GM13976 (cell line): ENCODE measurements around the gene HSPA4.
"Not testable (repeated sequence)": the region's sequence is repeated elsewhere in the genome, so short reads cannot be mapped to it uniquely, and the experiment has no call there.

ENCODE experiments used
- DNase-seq: peaks from one replicate; pipeline ENCODE4 v3.0.0; 2012; ENCODE audit warnings: low spot score
- in situ Hi-C: fragments of 300-500 bp; cut with MboI; formaldehyde crosslinking; loops from one replicate; pipeline ENCODE4 v1.12.0; 2022; ENCODE audit warnings: low sequenced_read_pairs, mixed read lengths, inconsistent platforms; ENCODE audit not compliant: unreplicated experiment
- TF ChIP-seq, protein P1 (sequence below): IDR thresholded peaks from 2 replicates; pipeline ENCODE4 v1.5.1; 2012; ENCODE audit warnings: borderline replicate concordance, mild to moderate bottlenecking; ENCODE audit not compliant: insufficient read depth; ENCODE audit errors: extremely low read depth, missing control alignments, control extremely low read depth

The HSPA4 gene

DNA sequence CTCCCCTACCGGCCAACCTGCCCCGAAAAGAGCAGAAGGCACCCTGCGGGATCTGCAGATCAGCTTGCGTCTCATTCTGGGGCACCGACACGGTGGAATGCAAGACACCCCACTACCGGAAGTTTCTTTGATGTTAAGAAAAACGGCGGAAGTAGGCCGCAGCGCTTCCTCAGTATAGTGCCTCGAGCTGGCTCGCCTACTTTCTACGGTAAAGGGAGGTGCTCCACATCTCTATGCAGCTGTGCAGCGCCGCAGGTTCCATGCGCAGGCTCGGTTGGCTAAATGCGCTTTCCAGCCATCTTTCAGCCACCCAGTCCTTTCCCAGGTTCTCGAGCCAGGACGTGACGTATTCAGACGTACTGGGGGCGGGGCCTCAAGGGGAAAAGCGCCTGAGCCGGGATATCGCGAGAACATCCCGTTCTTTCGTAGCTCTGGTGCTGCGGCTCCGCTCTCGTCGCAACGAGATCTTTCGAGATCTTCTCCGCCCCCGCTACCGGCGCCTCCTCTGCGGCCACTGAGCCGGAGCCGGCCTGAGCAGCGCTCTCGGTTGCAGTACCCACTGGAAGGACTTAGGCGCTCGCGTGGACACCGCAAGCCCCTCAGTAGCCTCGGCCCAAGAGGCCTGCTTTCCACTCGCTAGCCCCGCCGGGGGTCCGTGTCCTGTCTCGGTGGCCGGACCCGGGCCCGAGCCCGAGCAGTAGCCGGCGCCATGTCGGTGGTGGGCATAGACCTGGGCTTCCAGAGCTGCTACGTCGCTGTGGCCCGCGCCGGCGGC lies at the start of gene HSPA4:
Gene HSPA4 (plus strand): TSS at position 472 of the 775 bp plus-strand sequence. CDS start 238 bp downstream, at position 710.
- TF ChIP-seq, protein P1, sequence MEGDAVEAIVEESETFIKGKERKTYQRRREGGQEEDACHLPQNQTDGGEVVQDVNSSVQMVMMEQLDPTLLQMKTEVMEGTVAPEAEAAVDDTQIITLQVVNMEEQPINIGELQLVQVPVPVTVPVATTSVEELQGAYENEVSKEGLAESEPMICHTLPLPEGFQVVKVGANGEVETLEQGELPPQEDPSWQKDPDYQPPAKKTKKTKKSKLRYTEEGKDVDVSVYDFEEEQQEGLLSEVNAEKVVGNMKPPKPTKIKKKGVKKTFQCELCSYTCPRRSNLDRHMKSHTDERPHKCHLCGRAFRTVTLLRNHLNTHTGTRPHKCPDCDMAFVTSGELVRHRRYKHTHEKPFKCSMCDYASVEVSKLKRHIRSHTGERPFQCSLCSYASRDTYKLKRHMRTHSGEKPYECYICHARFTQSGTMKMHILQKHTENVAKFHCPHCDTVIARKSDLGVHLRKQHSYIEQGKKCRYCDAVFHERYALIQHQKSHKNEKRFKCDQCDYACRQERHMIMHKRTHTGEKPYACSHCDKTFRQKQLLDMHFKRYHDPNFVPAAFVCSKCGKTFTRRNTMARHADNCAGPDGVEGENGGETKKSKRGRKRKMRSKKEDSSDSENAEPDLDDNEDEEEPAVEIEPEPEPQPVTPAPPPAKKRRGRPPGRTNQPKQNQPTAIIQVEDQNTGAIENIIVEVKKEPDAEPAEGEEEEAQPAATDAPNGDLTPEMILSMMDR: no peak
- in situ Hi-C loops: no loop called here
- peak; percentile 99 for DNase-seq

DNA sequence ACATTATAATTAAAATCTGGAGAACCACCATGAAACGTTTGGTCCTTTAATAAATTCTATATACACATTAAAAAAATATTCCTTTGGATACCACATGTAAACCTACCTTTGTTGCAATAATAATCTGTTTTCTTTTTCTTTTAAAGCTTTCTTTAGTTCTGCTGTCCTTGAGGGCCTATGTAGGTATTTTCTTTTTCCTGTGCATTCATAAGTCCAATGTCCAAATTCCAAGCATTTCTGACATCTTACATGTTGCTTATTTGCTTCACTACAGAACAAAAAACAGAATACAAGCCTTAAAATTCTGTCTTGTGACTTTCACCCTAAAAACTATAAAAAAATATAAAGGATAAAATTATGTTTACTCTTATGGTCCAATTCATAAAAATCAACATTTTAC lies 45.2 kb upstream of the HSPA4 start:
- TF ChIP-seq, protein P1: no peak
- no peak for DNase-seq
- in situ Hi-C loops: no loop called here

DNA sequence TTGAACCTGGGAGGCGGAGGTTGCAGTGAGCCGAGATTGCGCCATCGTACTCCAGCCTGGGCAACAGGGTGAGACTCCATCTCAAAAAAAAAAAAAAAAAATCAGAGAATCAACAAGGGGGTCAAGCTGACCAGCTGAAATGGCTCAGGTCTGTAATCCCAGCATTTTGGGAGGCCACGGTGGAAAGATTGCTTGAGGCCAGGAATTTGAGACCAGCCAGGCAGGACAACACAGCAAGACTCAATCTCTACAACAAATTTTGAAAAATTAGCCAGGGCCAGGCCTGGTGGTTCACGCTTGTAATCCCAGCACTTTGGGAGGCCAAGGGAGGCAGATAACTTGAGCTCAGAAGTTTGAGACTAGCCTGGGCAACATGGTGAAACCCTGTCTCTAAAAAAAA lies 43.4 kb upstream of the HSPA4 start:
- DNase-seq, in situ Hi-C loops: not testable (repeated sequence)

DNA sequence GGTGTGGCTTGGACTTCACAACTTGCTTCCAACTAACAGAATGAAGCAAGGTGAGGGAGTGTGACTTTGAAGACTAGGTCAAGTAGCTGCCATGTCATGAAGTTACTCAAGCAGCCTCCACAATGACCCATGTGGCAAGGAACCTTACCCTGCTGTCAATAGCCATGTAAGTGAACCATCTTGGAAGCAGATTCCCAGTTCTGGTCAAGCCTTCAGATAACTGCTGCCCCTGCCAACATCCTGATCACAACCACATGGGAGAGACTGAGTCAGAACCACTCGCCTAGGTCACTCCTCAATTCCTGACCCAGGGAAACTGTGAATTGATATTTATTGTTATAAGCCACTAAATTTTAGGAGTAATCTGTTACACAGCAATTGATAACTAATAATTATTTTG lies 36.3 kb upstream of the HSPA4 start:
- in situ Hi-C loops: no loop called here
- TF ChIP-seq, protein P1: no peak
- no peak for DNase-seq

DNA sequence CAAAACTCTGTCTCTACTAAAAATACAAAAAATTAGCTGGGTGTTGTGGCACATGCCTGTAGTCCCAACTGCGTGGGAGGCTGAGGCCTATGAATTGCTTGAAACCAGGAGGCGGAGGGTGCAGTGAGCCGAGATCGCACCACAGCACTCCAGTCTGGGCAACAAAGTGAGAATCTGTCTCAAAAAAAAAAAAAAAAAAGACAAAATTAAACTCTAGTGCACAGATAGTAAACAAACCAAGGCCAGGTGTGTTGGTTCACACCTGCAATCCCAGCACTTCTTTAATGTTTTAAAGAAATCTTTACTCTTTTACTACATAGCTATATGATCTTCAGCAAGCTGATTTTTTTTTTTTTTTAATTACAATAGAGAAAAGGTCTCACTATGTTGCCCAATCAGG lies 33.8 kb upstream of the HSPA4 start:
- in situ Hi-C loops: no loop called here
- TF ChIP-seq, protein P1: no peak

DNA sequence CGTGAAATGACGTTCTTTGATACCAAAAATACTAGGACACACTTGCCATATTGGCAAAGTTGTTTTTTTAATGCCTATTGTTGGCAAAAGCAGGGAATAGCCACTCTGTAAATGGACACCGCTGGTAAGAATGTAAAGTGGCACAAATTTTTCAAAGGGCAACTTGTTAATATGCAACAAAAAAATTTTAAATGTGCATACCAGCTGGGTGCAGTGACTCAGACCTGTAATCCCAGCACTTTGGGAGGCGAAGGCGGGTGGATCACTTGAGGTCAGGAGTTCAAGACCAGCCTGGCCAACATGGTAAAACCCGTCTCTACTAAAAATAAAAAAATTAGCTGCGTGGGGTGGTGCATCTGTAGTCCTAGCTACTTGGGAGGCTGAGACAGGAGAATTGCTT lies 32.3 kb upstream of the HSPA4 start:
- in situ Hi-C loops, DNase-seq: not testable (repeated sequence)

More for the DNA sequence above, 33.8 kb upstream of the HSPA4 start:
- no peak for DNase-seq

DNA sequence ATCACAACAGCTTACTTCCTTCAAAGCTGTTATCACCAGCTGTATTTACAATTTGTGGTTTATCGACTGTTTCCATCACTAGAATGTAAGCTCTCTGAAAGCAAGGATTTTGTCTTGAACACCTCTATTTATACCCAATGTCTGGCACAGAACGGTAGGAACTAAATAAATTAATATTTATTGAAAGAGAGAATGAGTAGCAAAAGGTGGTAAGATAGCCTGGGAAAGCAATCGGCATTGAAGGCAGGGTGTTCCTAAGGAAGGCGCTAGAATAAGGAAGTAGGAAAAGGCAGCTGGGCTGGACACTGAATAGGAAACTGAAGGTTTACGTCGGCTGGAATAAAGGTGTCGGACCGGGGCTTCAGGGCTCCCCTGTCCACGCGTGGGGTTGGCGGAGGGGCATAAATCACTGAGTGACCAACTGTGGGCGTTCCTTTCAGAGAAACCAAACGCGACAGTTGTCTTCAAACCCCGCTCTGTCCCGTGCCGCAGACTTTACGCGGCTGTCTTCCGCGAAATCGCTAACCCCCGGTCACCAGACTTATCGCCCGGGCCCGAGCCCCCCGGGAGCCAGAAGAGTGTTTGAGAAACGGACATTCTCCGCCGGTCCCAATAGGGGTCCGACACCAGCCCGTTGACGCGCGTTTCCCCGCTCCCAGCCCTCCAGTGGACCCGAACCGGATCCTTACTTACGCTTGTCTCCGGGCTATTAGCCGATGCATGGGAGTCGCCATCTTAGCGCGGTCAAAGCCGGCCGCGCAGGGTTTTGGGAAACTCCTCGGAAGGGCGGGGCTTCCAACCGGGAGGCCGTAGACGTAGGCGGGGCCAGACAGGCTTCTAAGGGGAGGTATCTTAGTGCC lies 25.8 kb upstream of the HSPA4 start, which contains the start of gene ZCCHC10:
Gene ZCCHC10 (minus strand): TSS at position 746 of the 860 bp plus-strand sequence. CDS start 12 bp downstream, at position 734.
- in situ Hi-C loops: no loop called here
- TF ChIP-seq, protein P1: no peak
- DNase-seq: peak; percentile 94
